HepG2 (cell line): Measurements from ENCODE around the gene S100A6. TPM values are rescaled to one million over a fixed set of nuclear protein-coding genes. Genes with fewer than 3 reads are reported as not detected.

Experiments
- BCLAF1 ChIP-seq: fragments of 450-650 bp; IDR thresholded peaks from 2 replicates; pipeline ENCODE4 v1.6.1; 2017; ENCODE audit warnings: mild to moderate bottlenecking
- HNRNPL ChIP-seq: fragments of 200-400 bp; formaldehyde crosslinking; IDR thresholded peaks from 2 replicates; pipeline ENCODE4 v1.6.1; 2017; ENCODE audit warnings: mild to moderate bottlenecking, low read depth, low read length
- MEF2D ChIP-seq: sonication (generic); formaldehyde crosslinking; IDR thresholded peaks from 2 replicates; pipeline ENCODE4 v1.5.1; 2020; ENCODE audit warnings: mild to moderate bottlenecking, missing genetic modification reagents
- MXI1 ChIP-seq: IDR thresholded peaks from 3 replicates; pipeline ENCODE4 v1.6.1; 2012; ENCODE audit warnings: low read depth, low read length, inconsistent platforms, borderline replicate concordance
- NCOA1 ChIP-seq: sonication (generic); formaldehyde crosslinking; IDR thresholded peaks from 2 replicates; pipeline ENCODE4 v1.9.0; 2021; ENCODE audit warnings: missing genetic modification reagents
- NCOA2 ChIP-seq: sonication (generic); formaldehyde crosslinking; IDR thresholded peaks from 2 replicates; pipeline ENCODE4 v1.8.0; 2022; ENCODE audit warnings: inconsistent platforms
- NRL ChIP-seq: sonication (generic); formaldehyde crosslinking; IDR thresholded peaks from 2 replicates; pipeline ENCODE4 v1.5.0; 2020; ENCODE audit warnings: missing genetic modification reagents, mild to moderate bottlenecking, moderate library complexity, borderline replicate concordance
- SETDB1 ChIP-seq: sonication (generic); formaldehyde crosslinking; IDR thresholded peaks from 2 replicates; pipeline ENCODE4 v1.5.1; 2020; ENCODE audit warnings: missing genetic modification reagents, mild to moderate bottlenecking, borderline replicate concordance
- SIN3A ChIP-seq: IDR thresholded peaks from 2 replicates; pipeline ENCODE4 v1.6.1; 2011; ENCODE audit warnings: low read depth, mild to moderate bottlenecking, control low read depth, low read length, borderline replicate concordance
- SNAPC5 ChIP-seq: sonication (generic); formaldehyde crosslinking; IDR thresholded peaks from 2 replicates; pipeline ENCODE4 v1.8.1; 2023; ENCODE audit warnings: mild to moderate bottlenecking, missing genetic modification reagents, borderline replicate concordance
- SNRNP70 ChIP-seq: fragments of 200-400 bp; formaldehyde crosslinking; IDR thresholded peaks from 2 replicates; pipeline ENCODE4 v1.6.1; 2017; ENCODE audit warnings: mild to moderate bottlenecking, low read depth, low read length, moderate library complexity
- SP140L ChIP-seq: sonication (generic); formaldehyde crosslinking; IDR thresholded peaks from 2 replicates; pipeline ENCODE4 v1.4.0; 2020; ENCODE audit warnings: missing genetic modification reagents, borderline replicate concordance
- TGIF2 ChIP-seq: IDR thresholded peaks from 2 replicates; pipeline ENCODE4 v1.6.1; 2016; ENCODE audit warnings: control low read depth, missing compliant biosample characterization
- ZFY ChIP-seq: sonication (generic); formaldehyde crosslinking; IDR thresholded peaks from 2 replicates; pipeline ENCODE4 v1.4.0; 2020; ENCODE audit warnings: missing genetic modification reagents
- ZNF3 ChIP-seq: IDR thresholded peaks from 2 replicates; pipeline ENCODE4 v1.7.0; 2017; ENCODE audit warnings: inconsistent platforms
- ZNF33B ChIP-seq: sonication (generic); formaldehyde crosslinking; IDR thresholded peaks from 2 replicates; pipeline ENCODE4 v1.5.1; 2020; ENCODE audit warnings: mild to moderate bottlenecking, missing genetic modification reagents
- ZNF552 ChIP-seq: sonication (generic); formaldehyde crosslinking; IDR thresholded peaks from 2 replicates; pipeline ENCODE4 v1.9.0; 2022; ENCODE audit warnings: missing genetic modification reagents, mild to moderate bottlenecking, borderline replicate concordance
- ZNF674 ChIP-seq: sonication (generic); formaldehyde crosslinking; IDR thresholded peaks from 2 replicates; pipeline ENCODE4 v1.5.0; 2020; ENCODE audit warnings: low read depth, mild to moderate bottlenecking, missing genetic modification reagents
- ZNF772 ChIP-seq: sonication (generic); formaldehyde crosslinking; IDR thresholded peaks from 2 replicates; pipeline ENCODE4 v1.5.0; 2020; ENCODE audit warnings: mild to moderate bottlenecking, missing genetic modification reagents
- ZNF776 ChIP-seq: sonication (generic); formaldehyde crosslinking; IDR thresholded peaks from 2 replicates; pipeline ENCODE4 v1.4.0; 2020; ENCODE audit warnings: mild to moderate bottlenecking, missing genetic modification reagents
- ZNF800 ChIP-seq: sonication (generic); formaldehyde crosslinking; IDR thresholded peaks from 2 replicates; pipeline ENCODE4 v1.4.0; 2020; ENCODE audit warnings: missing genetic modification reagents
- ZNF83 ChIP-seq: sonication (generic); formaldehyde crosslinking; IDR thresholded peaks from 2 replicates; pipeline ENCODE4 v1.4.0; 2020; ENCODE audit warnings: missing genetic modification reagents, mild to moderate bottlenecking, borderline replicate concordance
- ZSCAN20 ChIP-seq: sonication (generic); formaldehyde crosslinking; IDR thresholded peaks from 2 replicates; pipeline ENCODE4 v1.4.0; 2020; ENCODE audit warnings: missing genetic modification reagents, mild to moderate bottlenecking, borderline replicate concordance
- ZSCAN25 ChIP-seq: sonication (generic); formaldehyde crosslinking; IDR thresholded peaks from 2 replicates; pipeline ENCODE4 v1.8.0; 2022; ENCODE audit warnings: mild to moderate bottlenecking, missing genetic modification reagents
- polyA plus RNA-seq, 8 experiments: library from polyadenylated mRNA; depleted of rRNA in 3 of 8; stranded (reverse) in 7 of 8; unstranded in 1 of 8; fragments of >200 nt; fragmentation: Illumina TruSeq in 4 of 8; extraction: Trizol in 4 of 8; gene quantifications; 2 replicates each; pipeline versions ENCODE4 v1.2.1 to v1.2.3, GENCODE V29; 2011 to 2016; ENCODE audit warnings: low read depth in 4 of 8, missing spikeins in 1 of 8, mixed read lengths in 1 of 8; ENCODE audit not compliant: insufficient read depth in 1 of 8
- total RNA-seq, 5 experiments: library from RNA; depleted of rRNA; stranded (reverse); fragments of >200 nt; fragmentation: Illumina TruSeq; extraction: Trizol; gene quantifications; 2 replicates each; pipeline ENCODE4 v1.2.3, GENCODE V29; 2016; ENCODE audit warnings: low read depth in 1 of 5

Gene S100A6
- total and polyA plus RNA-seq, 2 of the 13 experiments (the other 11 are each of a cell fraction or from before 2014, with no cell fraction given): 72.9 to 85.0 TPM

- no peak for TF ChIP-seq ZNF83 (CRISPR knock-in tag)
- no peak for TF ChIP-seq ZSCAN25 (CRISPR knock-in tag)
- TF ChIP-seq SP140L (CRISPR knock-in tag): no peak
- peak; percentile 37; the same call in 1 of the 2 replicates for TF ChIP-seq TGIF2 (CRISPR knock-in tag)
- no peak for TF ChIP-seq SNRNP70
- no peak for TF ChIP-seq ZSCAN20 (CRISPR knock-in tag)
- TF ChIP-seq ZFY (CRISPR knock-in tag): peak; percentile 50
- TF ChIP-seq ZNF800 (CRISPR knock-in tag): no peak
- TF ChIP-seq SETDB1 (CRISPR knock-in tag): no peak
- TF ChIP-seq NCOA2 (CRISPR knock-in tag): peak; percentile 14; the same call in 1 of the 2 replicates
- TF ChIP-seq ZNF3: no peak
- 0 out of 2 replicates have a peak, but pooled peaks have one; percentile 26 for TF ChIP-seq SIN3A
- no peak for TF ChIP-seq BCLAF1
- 0 out of 2 replicates have a peak, but pooled peaks have one; percentile 40 for TF ChIP-seq MEF2D (CRISPR knock-in tag)
- TF ChIP-seq ZNF674 (CRISPR knock-in tag): no peak
- TF ChIP-seq MXI1: no peak
- no peak for TF ChIP-seq SNAPC5 (CRISPR knock-in tag)
- TF ChIP-seq NRL (CRISPR knock-in tag): no peak
- TF ChIP-seq ZNF776: no peak
- TF ChIP-seq NCOA1 (CRISPR knock-in tag): no peak
- TF ChIP-seq ZNF552: no peak
- no peak for TF ChIP-seq ZNF772
- no peak for TF ChIP-seq ZNF33B
- 0 out of 2 replicates have a peak, but pooled peaks have one; percentile 64 for TF ChIP-seq HNRNPL
Measured at GRCh38 chr1:153532769-153533599, 2.8 kb downstream of the S100A6 start (continued).
